ENCODE measurements around the gene EPB41L2. TPM values are rescaled to one million over a fixed set of nuclear protein-coding genes. Genes with fewer than 3 reads are reported as not detected.

EPB41L2 gene
- total RNA-seq, 1 experiment from 2014 or later = 199 TPM

DNA sequence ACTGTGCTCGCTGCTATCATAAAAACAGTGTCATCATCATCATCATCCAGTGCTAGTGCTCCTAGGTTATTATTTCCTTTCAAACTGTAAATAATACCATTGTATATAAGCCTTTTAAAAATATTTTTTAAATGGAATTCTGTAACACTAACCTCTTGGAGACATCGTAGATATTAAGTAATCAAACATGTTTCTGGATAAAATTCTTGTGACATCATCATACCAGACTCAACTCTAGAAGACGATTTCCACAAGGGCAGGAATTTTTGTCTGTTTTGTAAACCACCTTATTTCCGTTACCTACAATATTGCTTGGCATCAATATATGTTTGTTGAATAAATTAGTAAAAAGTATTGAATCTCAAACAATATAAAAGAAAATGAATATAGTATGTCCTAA, 40.4 kb downstream of the EPB41L2 start:
- POLR2A ChIA-PET = no interaction called here
- no peaks in the 10 kb centered on the region for H3K36me3 ChIP-seq (ENCODE audit: control insufficient read depth, insufficient read depth, low read length)
- BruUV-seq (replicated peaks) = no TSS peak
- in situ Hi-C loops (cut with HindIII; ENCODE audit: low pct_unique_long_range_greater_than_20kb, low sequenced_read_pairs) (no loop called here), intact Hi-C loops (cut with micrococcal nuclease; ENCODE audit: unreplicated experiment) (no loop called here)
- H3K9me3 ChIP-seq (ENCODE audit: control insufficient read depth, insufficient read depth, low read depth, low read length) = no peaks in the 10 kb centered on the region
- TF ChIP-seq TCF7L2 (IDR thresholded peaks at IDR 0.05; ENCODE audit: low read depth, low read length) (no peak), SIN3A (IDR thresholded peaks at IDR 0.05; ENCODE audit: borderline replicate concordance, insufficient read depth, low read depth, low read length) (no peak), POLR2AphosphoS5 (IDR thresholded peaks at IDR 0.05; ENCODE audit: low read depth, low read length) (no peak)
- TF ChIP-seq, protein P1, sequence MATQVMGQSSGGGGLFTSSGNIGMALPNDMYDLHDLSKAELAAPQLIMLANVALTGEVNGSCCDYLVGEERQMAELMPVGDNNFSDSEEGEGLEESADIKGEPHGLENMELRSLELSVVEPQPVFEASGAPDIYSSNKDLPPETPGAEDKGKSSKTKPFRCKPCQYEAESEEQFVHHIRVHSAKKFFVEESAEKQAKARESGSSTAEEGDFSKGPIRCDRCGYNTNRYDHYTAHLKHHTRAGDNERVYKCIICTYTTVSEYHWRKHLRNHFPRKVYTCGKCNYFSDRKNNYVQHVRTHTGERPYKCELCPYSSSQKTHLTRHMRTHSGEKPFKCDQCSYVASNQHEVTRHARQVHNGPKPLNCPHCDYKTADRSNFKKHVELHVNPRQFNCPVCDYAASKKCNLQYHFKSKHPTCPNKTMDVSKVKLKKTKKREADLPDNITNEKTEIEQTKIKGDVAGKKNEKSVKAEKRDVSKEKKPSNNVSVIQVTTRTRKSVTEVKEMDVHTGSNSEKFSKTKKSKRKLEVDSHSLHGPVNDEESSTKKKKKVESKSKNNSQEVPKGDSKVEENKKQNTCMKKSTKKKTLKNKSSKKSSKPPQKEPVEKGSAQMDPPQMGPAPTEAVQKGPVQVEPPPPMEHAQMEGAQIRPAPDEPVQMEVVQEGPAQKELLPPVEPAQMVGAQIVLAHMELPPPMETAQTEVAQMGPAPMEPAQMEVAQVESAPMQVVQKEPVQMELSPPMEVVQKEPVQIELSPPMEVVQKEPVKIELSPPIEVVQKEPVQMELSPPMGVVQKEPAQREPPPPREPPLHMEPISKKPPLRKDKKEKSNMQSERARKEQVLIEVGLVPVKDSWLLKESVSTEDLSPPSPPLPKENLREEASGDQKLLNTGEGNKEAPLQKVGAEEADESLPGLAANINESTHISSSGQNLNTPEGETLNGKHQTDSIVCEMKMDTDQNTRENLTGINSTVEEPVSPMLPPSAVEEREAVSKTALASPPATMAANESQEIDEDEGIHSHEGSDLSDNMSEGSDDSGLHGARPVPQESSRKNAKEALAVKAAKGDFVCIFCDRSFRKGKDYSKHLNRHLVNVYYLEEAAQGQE (IDR thresholded peaks at IDR 0.05; ENCODE audit: insufficient read depth in 1 of 2, low read depth in 2 of 2, low read length in 1 of 2) = no peak
- TF ChIP-seq, protein P2, sequence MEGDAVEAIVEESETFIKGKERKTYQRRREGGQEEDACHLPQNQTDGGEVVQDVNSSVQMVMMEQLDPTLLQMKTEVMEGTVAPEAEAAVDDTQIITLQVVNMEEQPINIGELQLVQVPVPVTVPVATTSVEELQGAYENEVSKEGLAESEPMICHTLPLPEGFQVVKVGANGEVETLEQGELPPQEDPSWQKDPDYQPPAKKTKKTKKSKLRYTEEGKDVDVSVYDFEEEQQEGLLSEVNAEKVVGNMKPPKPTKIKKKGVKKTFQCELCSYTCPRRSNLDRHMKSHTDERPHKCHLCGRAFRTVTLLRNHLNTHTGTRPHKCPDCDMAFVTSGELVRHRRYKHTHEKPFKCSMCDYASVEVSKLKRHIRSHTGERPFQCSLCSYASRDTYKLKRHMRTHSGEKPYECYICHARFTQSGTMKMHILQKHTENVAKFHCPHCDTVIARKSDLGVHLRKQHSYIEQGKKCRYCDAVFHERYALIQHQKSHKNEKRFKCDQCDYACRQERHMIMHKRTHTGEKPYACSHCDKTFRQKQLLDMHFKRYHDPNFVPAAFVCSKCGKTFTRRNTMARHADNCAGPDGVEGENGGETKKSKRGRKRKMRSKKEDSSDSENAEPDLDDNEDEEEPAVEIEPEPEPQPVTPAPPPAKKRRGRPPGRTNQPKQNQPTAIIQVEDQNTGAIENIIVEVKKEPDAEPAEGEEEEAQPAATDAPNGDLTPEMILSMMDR (IDR thresholded peaks at IDR 0.05) = no peak
- peaks cover 17% of the 10 kb centered on the region for H3K4me1 ChIP-seq (ENCODE audit: control insufficient read depth, insufficient read depth, low read length)
- CTCF ChIA-PET = no interaction called here
- ATAC-seq = no peak
- no peak overlapping the region for H3K27ac ChIP-seq (ENCODE audit: low read length)
- DNase-seq (ENCODE audit: low read depth, low spot score) = no peak
- no peak overlapping the region for H3K4me3 ChIP-seq (ENCODE audit: low read depth in 2 of 2, low read length in 2 of 2)
- H3K27me3 ChIP-seq (ENCODE audit: control insufficient read depth, insufficient read depth, low read length) = no peaks in the 10 kb centered on the region

GRCh38 chr6:131017962-131018361, 45.1 kb downstream of the EPB41L2 start:
- in situ Hi-C loops (cut with HindIII; ENCODE audit: low pct_unique_long_range_greater_than_20kb, low sequenced_read_pairs) (no loop called here), intact Hi-C loops (cut with micrococcal nuclease; ENCODE audit: unreplicated experiment) (no loop called here)
- ChIA-PET CTCF (no interaction called here), POLR2A (no interaction called here)
- Histone ChIP-seq H3K4me3 (ENCODE audit: low read depth in 2 of 2, low read length in 2 of 2) (no peak overlapping the region), H3K4me1 (ENCODE audit: control insufficient read depth, insufficient read depth, low read length) (peaks cover 45% of the 10 kb centered on the region), H3K9me3 (ENCODE audit: control insufficient read depth, insufficient read depth, low read depth, low read length) (no peaks in the 10 kb centered on the region), H3K27ac (ENCODE audit: low read length) (peak overlapping the region; percentile 45), H3K27me3 (ENCODE audit: control insufficient read depth, insufficient read depth, low read length) (no peaks in the 10 kb centered on the region), H3K36me3 (ENCODE audit: control insufficient read depth, insufficient read depth, low read length) (no peaks in the 10 kb centered on the region)
- TF ChIP-seq, protein P1 (IDR thresholded peaks at IDR 0.05; ENCODE audit: insufficient read depth in 1 of 2, low read depth in 2 of 2, low read length in 1 of 2) = no peak
- no peak for TF ChIP-seq SIN3A (IDR thresholded peaks at IDR 0.05; ENCODE audit: borderline replicate concordance, insufficient read depth, low read depth, low read length)
- TF ChIP-seq, protein P2 (IDR thresholded peaks at IDR 0.05) = no peak
- TF ChIP-seq POLR2AphosphoS5 (IDR thresholded peaks at IDR 0.05; ENCODE audit: low read depth, low read length) = no peak
- no peak for TF ChIP-seq TCF7L2 (IDR thresholded peaks at IDR 0.05; ENCODE audit: low read depth, low read length)
- ATAC-seq = 0 out of 2 replicates have a peak, but pooled peaks have one; percentile 60
- no peak for DNase-seq (ENCODE audit: low read depth, low spot score)
- BruUV-seq (replicated peaks) = no TSS peak
